Panc1 (cell line): ENCODE results near the gene FSTL5. TPM values are rescaled to one million over a fixed set of nuclear protein-coding genes. Genes with fewer than 3 reads are reported as not detected.

Experiments used
- ATAC-seq: fragments of 200-7000 bp; cut with Tn5 transposase; 2 replicates; pipeline ENCODE4 v1.9.1; 2020; ENCODE audit warnings: mild to moderate bottlenecking, moderate library complexity
- BruUV-seq: library from RNA; stranded (reverse); fragments of 400-500 nt; replicated peaks from 2 replicates; lab custom pipeline; 2021; lab: Mats Ljungman, UMichigan
- CTCF ChIA-PET: fragments of 300-600 bp; sonication (Branson Sonifier 250); formaldehyde crosslinking; loops from one replicate; lab custom pipeline; 2022; ENCODE audit warnings: antibody characterized with exemption; lab: Charles Lee
- POLR2A ChIA-PET: fragments of 300-600 bp; sonication (Branson Sonifier 250); formaldehyde crosslinking; loops from one replicate; lab custom pipeline; 2022; ENCODE audit warnings: antibody characterized with exemption; lab: Charles Lee
- DNase-seq: peaks from one replicate; pipeline ENCODE4 v3.0.0-alpha.2; 2010; ENCODE audit warnings: low read depth, low spot score
- H3K27ac ChIP-seq: 2 replicates; pipeline ENCODE4 v1.5.1; 2011; ENCODE audit warnings: mild to moderate bottlenecking, low read length, inconsistent platforms
- H3K27me3 ChIP-seq: fragments of 200-500 bp; sonication (Bioruptor generic); 2 replicates; pipeline ENCODE4 v1.6.0; 2014; ENCODE audit warnings: low read length, inconsistent platforms; ENCODE audit not compliant: control insufficient read depth, insufficient read depth
- H3K36me3 ChIP-seq: fragments of 200-500 bp; sonication (Bioruptor generic); 2 replicates; pipeline ENCODE4 v1.5.1; 2014; ENCODE audit warnings: inconsistent platforms, mild to moderate bottlenecking, low read length, moderate library complexity; ENCODE audit not compliant: control insufficient read depth, insufficient read depth
- H3K4me1 ChIP-seq: 2 replicates; pipeline ENCODE4 v1.5.1; 2011; ENCODE audit warnings: inconsistent platforms, mild to moderate bottlenecking, low read length, moderate library complexity; ENCODE audit not compliant: control insufficient read depth, insufficient read depth
- H3K4me3 ChIP-seq, 2 experiments: 2 replicates each; pipeline ENCODE4 v1.5.1; 2011 to 2012; ENCODE audit warnings: low read depth in 2 of 2, low read length in 2 of 2, mild to moderate bottlenecking in 2 of 2, inconsistent platforms in 1 of 2, moderate library complexity in 1 of 2
- H3K9me3 ChIP-seq: fragments of 200-500 bp; sonication (Bioruptor generic); 2 replicates; pipeline ENCODE4 v1.5.1; 2014; ENCODE audit warnings: low read depth, mild to moderate bottlenecking, inconsistent platforms, low read length, moderate library complexity; ENCODE audit not compliant: control insufficient read depth, insufficient read depth
- CTCF ChIP-seq: fragments of 450-650 bp; IDR thresholded peaks from 2 replicates; pipeline ENCODE4 v1.5.1; 2017; ENCODE audit warnings: mild to moderate bottlenecking
- POLR2AphosphoS5 ChIP-seq: IDR thresholded peaks from 2 replicates; pipeline ENCODE4 v1.6.1; 2012; ENCODE audit warnings: mild to moderate bottlenecking, low read depth, low read length, moderate library complexity
- REST ChIP-seq, 2 experiments: IDR thresholded peaks; 2 replicates each; pipeline ENCODE4 v1.6.1; 2011 to 2012; ENCODE audit warnings: low read depth in 2 of 2, control low read depth in 1 of 2, low read length in 1 of 2, mild to moderate bottlenecking in 1 of 2, moderate library complexity in 1 of 2; ENCODE audit not compliant: insufficient read depth in 1 of 2
- SIN3A ChIP-seq: IDR thresholded peaks from 2 replicates; pipeline ENCODE4 v1.6.1; 2012; ENCODE audit warnings: low read depth, mild to moderate bottlenecking, low read length, moderate library complexity, borderline replicate concordance; ENCODE audit not compliant: insufficient read depth
- TCF7L2 ChIP-seq: IDR thresholded peaks from 2 replicates; pipeline ENCODE4 v1.6.1; 2011; ENCODE audit warnings: mild to moderate bottlenecking, low read depth, low read length, inconsistent platforms
- in situ Hi-C: cut with HindIII; loops from 2 replicates; pipeline ENCODE4 v1.10.0; 2016; ENCODE audit warnings: low sequenced_read_pairs, low pct_unique_long_range_greater_than_20kb
- intact Hi-C: fragments of 100-400 bp; cut with micrococcal nuclease; formaldehyde crosslinking; loops from one replicate; pipeline ENCODE4 v1.10.0; 2022; ENCODE audit not compliant: unreplicated experiment
- total RNA-seq: library from RNA; stranded (reverse); gene quantifications from one replicate; pipeline ENCODE4 v1.2.1, GENCODE V29; 2021; ENCODE audit not compliant: unreplicated experiment

The FSTL5 gene
- total RNA-seq, 1 experiment from 2014 or later = 0.67 TPM

- CTCF ChIA-PET = no interaction called here
Measured at GRCh38 chr4:161457906-161458305, 705.9 kb downstream of the FSTL5 start.

GRCh38 chr4:161457311-161457710, 706.5 kb downstream of the FSTL5 start:
- Histone ChIP-seq H3K27me3 (no peaks in the 10 kb centered on the region), H3K4me1 (no peaks in the 10 kb centered on the region), H3K36me3 (no peaks in the 10 kb centered on the region), H3K9me3 (no peaks in the 10 kb centered on the region), H3K27ac (no peak overlapping the region), H3K4me3 (no peak overlapping the region)
- POLR2A ChIA-PET = interaction anchor here (0.6 kb wide), 1 partner anchor 1298 kb away, joined by 3 read pairs; no protein-coding TSS in a partner anchor
- ATAC-seq (no peak), DNase-seq (no peak)
- in situ Hi-C loops (no loop called here), intact Hi-C loops (no loop called here)
- BruUV-seq = no TSS peak
- CTCF ChIA-PET = no interaction called here
- TF ChIP-seq REST (IDR thresholded peaks at IDR 0.05; ENCODE audit: insufficient read depth in 1 of 2, low read depth in 2 of 2, low read length in 1 of 2) = no peak
- no peak for TF ChIP-seq TCF7L2
- no peak for TF ChIP-seq POLR2AphosphoS5
- no peak for TF ChIP-seq SIN3A
- no peak for TF ChIP-seq CTCF

More at GRCh38 chr4:161457906-161458305, 705.9 kb downstream of the FSTL5 start:
- no peak for DNase-seq
- H3K4me3 ChIP-seq = no peak overlapping the region
- POLR2A ChIA-PET = no interaction called here
- intact Hi-C loops (no loop called here), in situ Hi-C loops (no loop called here)
- H3K27ac ChIP-seq = no peak overlapping the region
- no peaks in the 10 kb centered on the region for H3K27me3 ChIP-seq
- ATAC-seq = no peak
- BruUV-seq = no TSS peak
- TF ChIP-seq POLR2AphosphoS5 (no peak), SIN3A (no peak), TCF7L2 (no peak), CTCF (no peak), REST (IDR thresholded peaks at IDR 0.05; ENCODE audit: insufficient read depth in 1 of 2, low read depth in 2 of 2, low read length in 1 of 2) (no peak)
- H3K4me1 ChIP-seq = no peaks in the 10 kb centered on the region
- no peaks in the 10 kb centered on the region for H3K9me3 ChIP-seq
- no peaks in the 10 kb centered on the region for H3K36me3 ChIP-seq
